Right atrium auricular region (tissue), 2 donors: ENCODE measurements around the gene PHKG2. TPM values are rescaled to one million over a fixed set of nuclear protein-coding genes. Genes with fewer than 3 reads are reported as not detected.
"Not testable (repeated sequence)": the region's sequence is repeated elsewhere in the genome, so short reads cannot be mapped to it uniquely, and the experiment has no call there.

Source experiments
- DNase-seq: peaks from one replicate; pipeline ENCODE4 v3.0.0-alpha.2; 2019; ENCODE audit warnings: low spot score
- H3K27ac ChIP-seq, 2 donors: fragments of 200-600 bp; sonication (generic); 1 replicate in 1 of 2; 2 replicates in 1 of 2; pipeline ENCODE4 v1.5.1; 2016 to 2019
- H3K27me3 ChIP-seq, 2 donors: fragments of 200-600 bp; sonication (generic); one replicate each; pipeline versions ENCODE4 v1.5.1 to v1.6.0; 2017 to 2019
- H3K36me3 ChIP-seq: fragments of 200-600 bp; sonication (generic); one replicate; pipeline ENCODE4 v1.5.1; 2016
- H3K4me1 ChIP-seq, 2 donors: fragments of 200-600 bp; sonication (generic); one replicate each; pipeline versions ENCODE4 v1.5.1 to v1.6.0; 2017 to 2019
- H3K4me3 ChIP-seq, 2 donors: fragments of 200-600 bp; sonication (generic); 1 replicate in 1 of 2; 2 replicates in 1 of 2; pipeline ENCODE4 v1.5.1; 2017 to 2019; ENCODE audit warnings: mild to moderate bottlenecking in 1 of 2, moderate library complexity in 1 of 2
- H3K9me3 ChIP-seq, 2 donors: fragments of 200-600 bp; sonication (generic); one replicate each; pipeline ENCODE4 v1.5.1; 2019
- total RNA-seq, 2 donors: library from RNA; depleted of rRNA; stranded (reverse); fragments of >200 nt; gene quantifications; one replicate each; pipeline ENCODE4 v1.1.0, GENCODE V29; 2016
- TF ChIP-seq, protein P1 (sequence below), 2 donors: fragments of 200-600 bp; sonication (generic); IDR thresholded peaks; one replicate each; pipeline ENCODE4 v1.5.1; 2019; ENCODE audit warnings: antibody characterized with exemption in 2 of 2

Gene PHKG2, protein sequence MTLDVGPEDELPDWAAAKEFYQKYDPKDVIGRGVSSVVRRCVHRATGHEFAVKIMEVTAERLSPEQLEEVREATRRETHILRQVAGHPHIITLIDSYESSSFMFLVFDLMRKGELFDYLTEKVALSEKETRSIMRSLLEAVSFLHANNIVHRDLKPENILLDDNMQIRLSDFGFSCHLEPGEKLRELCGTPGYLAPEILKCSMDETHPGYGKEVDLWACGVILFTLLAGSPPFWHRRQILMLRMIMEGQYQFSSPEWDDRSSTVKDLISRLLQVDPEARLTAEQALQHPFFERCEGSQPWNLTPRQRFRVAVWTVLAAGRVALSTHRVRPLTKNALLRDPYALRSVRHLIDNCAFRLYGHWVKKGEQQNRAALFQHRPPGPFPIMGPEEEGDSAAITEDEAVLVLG
- total RNA-seq, result 10 to 100 TPM; 16.0 to 22.1 TPM

DNA sequence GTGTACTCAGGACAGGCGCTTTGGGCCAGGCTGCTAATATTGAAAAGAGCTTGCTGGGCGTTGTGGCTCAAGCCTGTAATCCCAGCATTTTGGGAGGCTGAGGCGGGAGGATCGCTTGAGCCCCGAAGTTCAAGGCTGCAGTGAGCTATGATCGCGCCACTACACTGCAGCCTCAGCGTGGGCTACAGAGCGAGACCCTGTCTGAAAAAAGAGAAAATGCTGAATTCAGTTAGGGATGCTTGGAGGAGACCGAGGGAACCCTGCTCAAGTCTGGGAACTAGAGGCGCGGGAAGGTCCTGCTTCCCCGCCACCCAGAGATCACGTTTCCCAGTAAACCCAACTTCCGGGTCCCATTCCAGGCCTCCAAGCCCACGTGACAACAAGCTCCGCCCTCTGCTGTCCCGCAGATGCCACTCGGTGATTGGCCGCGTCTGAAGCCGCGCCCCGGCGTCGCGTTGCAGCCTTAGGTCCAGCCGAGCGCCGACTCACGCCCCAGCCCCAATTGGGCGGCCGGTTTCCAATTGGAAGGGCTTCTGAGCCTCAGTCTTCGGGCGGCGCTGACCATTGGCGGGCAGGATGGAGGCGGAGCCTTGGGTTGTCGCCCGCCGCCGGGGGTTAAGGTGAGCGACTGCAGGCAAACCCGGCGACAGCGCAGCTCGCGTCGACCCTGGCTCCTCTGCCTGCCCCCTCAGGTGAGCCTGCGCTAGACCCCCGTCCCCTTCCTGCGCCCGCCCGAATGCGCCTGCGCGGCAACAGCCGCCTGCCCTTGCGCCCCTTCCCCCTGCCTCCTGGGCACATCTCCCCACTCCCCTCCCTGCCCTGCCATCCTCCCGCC is at the start of gene PHKG2:
PHKG2 (plus strand) TSS at position 627 of the 835 bp plus-strand sequence. CDS start 396 bp downstream, outside the sequence.
- H3K4me1 ChIP-seq, result peaks cover 0 to 18% of the 10 kb centered on the region in 2 donors
- peak within 1 kb of the TSS; percentile 93 to 98 for H3K4me3 ChIP-seq
- H3K27ac ChIP-seq, result peak within 1 kb of the TSS; percentile 75 to 81
- H3K27me3 ChIP-seq, result no peaks in the 10 kb centered on the region
- no peaks in the 10 kb centered on the region for H3K9me3 ChIP-seq
- TF ChIP-seq, protein P1, sequence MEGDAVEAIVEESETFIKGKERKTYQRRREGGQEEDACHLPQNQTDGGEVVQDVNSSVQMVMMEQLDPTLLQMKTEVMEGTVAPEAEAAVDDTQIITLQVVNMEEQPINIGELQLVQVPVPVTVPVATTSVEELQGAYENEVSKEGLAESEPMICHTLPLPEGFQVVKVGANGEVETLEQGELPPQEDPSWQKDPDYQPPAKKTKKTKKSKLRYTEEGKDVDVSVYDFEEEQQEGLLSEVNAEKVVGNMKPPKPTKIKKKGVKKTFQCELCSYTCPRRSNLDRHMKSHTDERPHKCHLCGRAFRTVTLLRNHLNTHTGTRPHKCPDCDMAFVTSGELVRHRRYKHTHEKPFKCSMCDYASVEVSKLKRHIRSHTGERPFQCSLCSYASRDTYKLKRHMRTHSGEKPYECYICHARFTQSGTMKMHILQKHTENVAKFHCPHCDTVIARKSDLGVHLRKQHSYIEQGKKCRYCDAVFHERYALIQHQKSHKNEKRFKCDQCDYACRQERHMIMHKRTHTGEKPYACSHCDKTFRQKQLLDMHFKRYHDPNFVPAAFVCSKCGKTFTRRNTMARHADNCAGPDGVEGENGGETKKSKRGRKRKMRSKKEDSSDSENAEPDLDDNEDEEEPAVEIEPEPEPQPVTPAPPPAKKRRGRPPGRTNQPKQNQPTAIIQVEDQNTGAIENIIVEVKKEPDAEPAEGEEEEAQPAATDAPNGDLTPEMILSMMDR (IDR thresholded peaks at IDR 0.05), result no peak
- peak; percentile 99 for DNase-seq
- H3K36me3 ChIP-seq, result peaks cover 22% of the 10 kb centered on the region

DNA sequence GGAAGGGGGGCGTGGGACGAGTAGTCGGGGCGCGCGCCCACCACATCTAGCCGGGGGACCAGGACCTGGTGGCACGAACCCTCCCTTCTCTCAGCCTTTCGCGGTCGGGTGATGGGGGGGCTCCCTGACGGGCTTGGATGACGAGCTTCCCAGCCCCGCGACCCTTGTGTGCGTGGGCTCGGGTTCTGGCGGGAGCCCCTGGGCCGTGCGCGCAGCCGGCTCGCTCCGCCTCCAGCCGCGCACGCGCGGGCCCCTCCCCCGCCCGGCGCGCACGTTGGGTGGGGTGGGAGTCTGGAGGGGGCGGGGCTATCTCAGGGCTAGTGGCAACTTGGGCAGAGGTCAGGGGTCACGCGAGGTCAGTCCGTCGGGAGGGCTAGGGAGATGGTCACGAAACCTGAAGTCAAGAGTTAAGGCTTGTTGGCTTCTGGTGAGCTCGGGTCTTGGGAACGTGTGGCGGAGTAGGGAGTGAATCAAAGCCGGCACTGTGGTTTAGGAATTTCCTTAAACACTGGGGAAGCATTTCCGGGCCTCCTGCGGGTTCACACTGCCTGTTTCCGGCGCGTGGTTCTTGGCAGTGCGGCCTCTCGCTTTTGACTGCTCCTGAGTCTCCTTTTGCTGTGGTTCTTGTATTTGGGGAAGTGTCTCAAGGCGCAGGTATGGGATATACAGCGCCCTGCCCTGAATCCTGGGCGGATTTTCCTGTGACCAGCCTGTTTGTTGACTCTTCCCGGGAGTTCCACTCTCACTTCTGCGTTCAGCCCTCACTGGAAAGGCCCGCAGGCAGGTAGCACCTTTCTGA is 49.2 kb upstream of the PHKG2 start, which contains the start of gene SRCAP:
SRCAP (plus strand) TSS at position 356 of the 799 bp plus-strand sequence. CDS start 1,654 bp downstream, outside the sequence.
- TF ChIP-seq, protein P1 (IDR thresholded peaks at IDR 0.05), result no peak
- no peaks in the 10 kb centered on the region for H3K9me3 ChIP-seq
- H3K27ac ChIP-seq, result peak within 1 kb of the TSS; percentile 100
- peak within 1 kb of the TSS; percentile 98 to 99 for H3K4me3 ChIP-seq
- DNase-seq, result peak; percentile 86
- H3K27me3 ChIP-seq, result no peaks in the 10 kb centered on the region
- H3K36me3 ChIP-seq, result peaks cover 36% of the 10 kb centered on the region
- peaks cover 0 to 27% of the 10 kb centered on the region in 2 donors for H3K4me1 ChIP-seq

DNA sequence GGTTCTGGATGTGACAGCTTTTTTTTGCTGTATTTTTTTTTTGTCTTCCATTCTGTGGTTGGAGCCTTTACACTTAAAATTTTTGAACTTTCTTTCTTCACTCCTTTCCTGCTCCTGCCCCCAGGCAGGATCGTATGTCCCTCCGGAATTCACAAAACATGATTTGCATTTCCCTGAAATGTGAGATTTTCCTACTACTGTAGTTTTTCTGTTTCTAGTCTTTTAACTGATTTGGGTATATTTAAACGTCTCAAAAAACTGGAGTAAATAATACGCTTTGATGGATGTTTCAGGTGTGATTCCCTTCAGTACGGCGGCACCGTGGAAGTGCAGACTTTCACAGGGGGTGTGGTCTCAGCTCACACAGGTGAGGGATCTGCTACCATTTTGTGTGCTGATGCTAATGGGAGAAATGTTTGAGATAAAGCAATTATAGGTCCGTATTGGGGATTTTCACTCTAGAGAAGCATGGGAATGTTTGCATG is 48.6 kb upstream of the PHKG2 start:
- peak overlapping the region; percentile 100 for H3K27ac ChIP-seq
- peaks cover 42% of the 10 kb centered on the region for H3K36me3 ChIP-seq
- no peak for DNase-seq

DNA sequence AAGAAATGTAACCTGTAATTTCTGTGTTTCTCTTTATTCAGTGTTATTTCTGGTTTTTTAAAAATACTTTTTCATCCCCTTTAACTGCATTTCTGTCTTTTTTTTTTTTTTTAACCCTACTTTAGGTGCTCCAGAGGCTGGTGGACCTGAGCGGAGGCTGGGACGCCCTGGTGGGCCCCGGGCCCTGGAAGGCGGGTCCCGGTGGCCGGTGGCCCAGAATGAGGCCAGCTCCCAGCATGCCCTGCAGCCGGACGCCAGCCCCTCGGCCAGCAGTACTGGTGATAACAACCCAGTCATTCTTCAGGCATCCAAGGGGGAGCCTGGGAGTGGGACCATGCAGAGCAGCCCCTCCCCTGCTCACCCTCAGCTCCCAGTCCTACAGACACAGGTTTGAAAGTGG is 47.7 kb upstream of the PHKG2 start:
- no peak overlapping the region for H3K4me3 ChIP-seq
- no peaks in the 10 kb centered on the region for H3K9me3 ChIP-seq
- no peaks in the 10 kb centered on the region for H3K27me3 ChIP-seq
- H3K27ac ChIP-seq, result peak overlapping the region in 1 of 2 donors; percentile 28
- DNase-seq, result no peak
- TF ChIP-seq, protein P1 (IDR thresholded peaks at IDR 0.05), result no peak
- H3K36me3 ChIP-seq, result peaks cover 51% of the 10 kb centered on the region
- peaks cover 0 to 27% of the 10 kb centered on the region in 2 donors for H3K4me1 ChIP-seq

More for the DNA sequence above, 48.6 kb upstream of the PHKG2 start:
- H3K27me3 ChIP-seq, result no peaks in the 10 kb centered on the region
- no peaks in the 10 kb centered on the region for H3K9me3 ChIP-seq
- peaks cover 0 to 27% of the 10 kb centered on the region in 2 donors for H3K4me1 ChIP-seq
- peak overlapping the region; percentile 98 to 99 for H3K4me3 ChIP-seq
- TF ChIP-seq, protein P1 (IDR thresholded peaks at IDR 0.05), result no peak

DNA sequence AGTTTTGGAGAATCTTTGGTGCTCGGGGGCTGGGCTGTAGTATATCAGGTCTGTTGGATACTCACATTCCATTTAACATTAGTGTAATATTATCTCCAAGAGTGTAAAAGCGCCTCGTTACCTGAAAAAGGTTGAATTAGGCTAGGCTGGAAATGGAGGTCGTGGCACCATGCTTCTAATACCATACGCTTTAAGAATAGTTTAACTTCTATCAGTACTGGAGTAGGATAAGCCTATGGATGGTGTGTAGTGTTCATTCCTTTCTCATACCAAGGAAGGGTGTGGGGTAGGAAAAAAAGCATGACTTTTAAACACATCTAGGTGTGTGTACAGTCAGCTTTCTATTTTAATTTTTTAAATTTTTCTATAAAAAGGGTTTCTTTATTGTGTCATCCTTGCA is 47.3 kb upstream of the PHKG2 start:
- H3K9me3 ChIP-seq, result no peaks in the 10 kb centered on the region
- H3K4me1 ChIP-seq, result peaks cover 0 to 27% of the 10 kb centered on the region in 2 donors
- no peak overlapping the region for H3K4me3 ChIP-seq
- TF ChIP-seq, protein P1 (IDR thresholded peaks at IDR 0.05), result no peak
- peaks cover 55% of the 10 kb centered on the region for H3K36me3 ChIP-seq
- no peaks in the 10 kb centered on the region for H3K27me3 ChIP-seq
- peak overlapping the region in 1 of 2 donors; percentile 28 for H3K27ac ChIP-seq
- DNase-seq, result no peak

DNA sequence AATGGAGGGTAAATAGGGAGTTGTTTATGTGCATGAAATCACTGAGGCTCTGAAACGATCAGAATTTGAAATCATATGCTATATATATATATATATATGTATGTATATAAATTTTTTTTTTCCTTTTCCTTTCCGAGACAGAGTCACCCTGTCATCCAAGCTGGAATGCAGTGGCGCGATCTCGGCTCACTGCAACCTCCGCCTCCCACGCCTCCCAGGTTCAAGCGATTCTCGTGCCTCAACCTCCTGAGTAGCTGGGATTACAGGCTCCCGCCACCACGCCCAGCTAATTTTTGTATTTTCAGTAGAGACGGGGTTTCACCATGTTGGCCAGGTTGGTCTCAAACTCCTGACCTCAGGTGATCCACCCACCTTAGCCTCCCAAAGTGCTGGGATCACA is 45.2 kb upstream of the PHKG2 start:
- H3K27ac ChIP-seq, DNase-seq, H3K9me3 ChIP-seq, H3K27me3 ChIP-seq, H3K4me3 ChIP-seq: not testable (repeated sequence)
- Histone ChIP-seq H3K36me3 (peaks cover 76% of the 10 kb centered on the region), H3K4me1 (peaks cover 0 to 22% of the 10 kb centered on the region in 2 donors)
